Activated CD4-positive, alpha-beta T cell treated with anti-CD3 and anti-CD28 coated beads for 36 hours (primary cell): ENCODE measurements around the gene ALKAL2. TPM values are rescaled to one million over a fixed set of nuclear protein-coding genes. Genes with fewer than 3 reads are reported as not detected.

Experiments
- ATAC-seq: fragments of 200-7000 bp; cut with Tn5 transposase; one replicate; pipeline ENCODE4 v1.10.0; 2021; ENCODE audit warnings: mild to moderate bottlenecking, moderate library complexity
- CTCF ChIA-PET: fragments of 350-600 bp; sonication (Branson Sonifier 250); formaldehyde crosslinking; loops from one replicate; lab custom pipeline; 2021; ENCODE audit warnings: antibody characterized with exemption; lab: Charles Lee
- POLR2A ChIA-PET: fragments of 350-600 bp; sonication (Branson Sonifier 250); formaldehyde crosslinking; loops from one replicate; lab custom pipeline; 2021; ENCODE audit warnings: antibody characterized with exemption, inconsistent platforms; lab: Charles Lee
- DNase-seq: peaks from one replicate; pipeline ENCODE4 v3.0.0-alpha.2; 2020
- H3K27ac Mint-ChIP-seq: one replicate; pipeline ENCODE4 v1.8.0; 2021; ENCODE audit warnings: mixed read lengths
- H3K27me3 Mint-ChIP-seq: one replicate; pipeline ENCODE4 v1.8.0; 2021; ENCODE audit warnings: mixed read lengths
- H3K36me3 Mint-ChIP-seq: one replicate; pipeline ENCODE4 v1.8.0; 2021; ENCODE audit warnings: low read depth, mixed read lengths
- H3K4me1 Mint-ChIP-seq: one replicate; pipeline ENCODE4 v1.8.0; 2021; ENCODE audit warnings: mixed read lengths
- H3K4me3 Mint-ChIP-seq: one replicate; pipeline ENCODE4 v1.8.0; 2021; ENCODE audit warnings: mild to moderate bottlenecking, moderate library complexity, mixed read lengths
- H3K9me3 Mint-ChIP-seq: one replicate; pipeline ENCODE4 v1.8.0; 2021; ENCODE audit warnings: low read depth, mixed read lengths
- intact Hi-C, 2 experiments: fragments of 100-400 bp; cut with DNase I in 1 of 2; cut with micrococcal nuclease in 1 of 2; formaldehyde crosslinking; loops; one replicate each; pipeline versions ENCODE4 v1.14.2 to v1.15.1; 2022 to 2024; cut with DNase I, micrococcal nuclease
- total RNA-seq, 2 experiments: library from RNA; stranded (reverse); gene quantifications; one replicate each; pipeline ENCODE4 v1.2.3, GENCODE V29; 2021

Gene ALKAL2
- total RNA-seq, 2 experiments from 2014 or later, result not detected

GRCh38 chr2:281381-281780 lies 6.5 kb downstream of the ALKAL2 start:
- ChIA-PET POLR2A (no interaction called here), CTCF (interaction anchor here (1.2 kb wide), 1 partner anchor 9 kb away, joined by 5 read pairs; no protein-coding TSS in a partner anchor)
- DNase-seq (no peak), ATAC-seq (no peak)
- intact Hi-C loops, result no loop called here
- Mint-ChIP-seq H3K9me3 (no peaks in the 10 kb centered on the region), H3K4me1 (no peaks in the 10 kb centered on the region), H3K27ac (no peak overlapping the region), H3K27me3 (peaks cover 11% of the 10 kb centered on the region), H3K4me3 (no peak overlapping the region), H3K36me3 (peaks cover 44% of the 10 kb centered on the region)

DNA sequence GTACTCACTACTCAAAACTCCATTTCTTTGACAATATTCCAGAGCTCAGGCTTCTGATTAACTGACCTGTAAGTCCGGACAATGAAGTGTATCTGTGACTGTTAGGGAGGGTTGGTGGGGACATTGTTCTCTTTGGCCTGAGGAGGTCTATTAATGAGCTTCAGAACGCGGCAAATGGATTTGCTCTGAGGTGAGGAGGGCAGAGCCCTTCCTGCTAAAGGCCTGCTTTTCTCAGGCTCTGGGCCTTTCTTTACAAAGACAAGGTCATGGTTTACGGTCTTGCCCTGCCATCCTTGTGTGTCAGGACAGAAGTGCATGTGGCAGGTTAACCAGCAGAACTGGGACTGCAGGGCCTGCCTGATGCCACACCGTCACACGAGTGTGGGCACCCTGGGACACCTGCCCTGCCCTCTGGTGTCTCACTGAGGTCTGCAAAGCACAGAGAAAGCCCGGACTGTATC lies 7.2 kb downstream of the ALKAL2 start:
- ChIA-PET CTCF (interaction anchor here (0.5 to 1.2 kb wide), 2 partner anchors 9 to 68 kb away, joined by 3 to 5 read pairs; no protein-coding TSS in a partner anchor), POLR2A (no interaction called here)
- H3K9me3 Mint-ChIP-seq, result no peaks in the 10 kb centered on the region
- H3K27me3 Mint-ChIP-seq, result peaks cover 4% of the 10 kb centered on the region
- no peak overlapping the region for H3K4me3 Mint-ChIP-seq
- intact Hi-C loops, result no loop called here
- H3K36me3 Mint-ChIP-seq, result peaks cover 49% of the 10 kb centered on the region
- no peaks in the 10 kb centered on the region for H3K4me1 Mint-ChIP-seq
- DNase-seq, result no peak
- H3K27ac Mint-ChIP-seq, result no peak overlapping the region
- no peak for ATAC-seq

- POLR2A ChIA-PET, result no interaction called here
These were observed 7.8 kb downstream of the ALKAL2 start for GRCh38 chr2:279956-280649.

GRCh38 chr2:279366-279765 lies 8.5 kb downstream of the ALKAL2 start:
- no peak overlapping the region for H3K4me3 Mint-ChIP-seq
- H3K27ac Mint-ChIP-seq, result no peak overlapping the region
- H3K27me3 Mint-ChIP-seq, result no peaks in the 10 kb centered on the region
- no peaks in the 10 kb centered on the region for H3K9me3 Mint-ChIP-seq
- ChIA-PET POLR2A (no interaction called here), CTCF (no interaction called here)
- intact Hi-C loops, result no loop called here
- DNase-seq, result no peak
- no peak for ATAC-seq
- no peaks in the 10 kb centered on the region for H3K4me1 Mint-ChIP-seq
- H3K36me3 Mint-ChIP-seq, result peaks cover 56% of the 10 kb centered on the region

More at GRCh38 chr2:279956-280649, 7.8 kb downstream of the ALKAL2 start:
- DNase-seq (no peak), ATAC-seq (no peak)
- peaks cover 53% of the 10 kb centered on the region for H3K36me3 Mint-ChIP-seq
- no peaks in the 10 kb centered on the region for H3K27me3 Mint-ChIP-seq
- H3K27ac Mint-ChIP-seq, result no peak overlapping the region
- no peaks in the 10 kb centered on the region for H3K9me3 Mint-ChIP-seq
- no peak overlapping the region for H3K4me3 Mint-ChIP-seq
- H3K4me1 Mint-ChIP-seq, result no peaks in the 10 kb centered on the region
- CTCF ChIA-PET, result interaction anchor here (1.2 kb wide), 1 partner anchor 10 kb away, joined by 5 read pairs; no protein-coding TSS in a partner anchor
- intact Hi-C loops, result no loop called here

- no peaks in the 10 kb centered on the region for H3K4me1 Mint-ChIP-seq
- ATAC-seq (no peak), DNase-seq (no peak)
- H3K27ac Mint-ChIP-seq, result no peak overlapping the region
- H3K4me3 Mint-ChIP-seq, result no peak overlapping the region
- H3K27me3 Mint-ChIP-seq, result no peaks in the 10 kb centered on the region
- POLR2A ChIA-PET, result no interaction called here
- intact Hi-C loops, result no loop called here
- H3K9me3 Mint-ChIP-seq, result no peaks in the 10 kb centered on the region
- CTCF ChIA-PET, result no interaction called here
- H3K36me3 Mint-ChIP-seq, result peaks cover 58% of the 10 kb centered on the region
These were observed 9.0 kb downstream of the ALKAL2 start for GRCh38 chr2:278927-279320.

GRCh38 chr2:278312-278926 lies 9.5 kb downstream of the ALKAL2 start:
- Mint-ChIP-seq H3K27ac (no peak overlapping the region), H3K9me3 (no peaks in the 10 kb centered on the region), H3K4me3 (no peak overlapping the region), H3K4me1 (no peaks in the 10 kb centered on the region), H3K27me3 (no peaks in the 10 kb centered on the region), H3K36me3 (peaks cover 59% of the 10 kb centered on the region)
- ATAC-seq, result no peak
- ChIA-PET POLR2A (no interaction called here), CTCF (no interaction called here)
- no peak for DNase-seq
- intact Hi-C loops, result no loop called here

DNA sequence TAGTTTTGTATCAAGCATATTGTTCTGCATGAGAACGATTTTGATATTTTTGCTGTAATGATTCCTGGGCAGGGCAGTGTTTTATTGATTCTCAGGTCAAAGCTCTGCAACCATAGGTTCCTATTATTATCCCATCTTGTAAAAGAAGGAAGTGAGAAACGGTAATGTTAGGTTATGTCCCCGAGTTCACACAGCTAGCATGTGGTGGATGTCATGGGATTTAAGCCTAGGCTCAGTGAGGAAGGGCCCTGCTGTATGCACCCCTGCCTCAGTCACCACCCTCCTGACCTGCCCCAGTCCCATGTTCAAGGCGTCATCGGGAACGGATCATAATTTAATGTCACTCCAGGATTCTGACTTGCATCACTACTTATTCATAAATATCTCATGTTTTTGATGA lies 12.4 kb downstream of the ALKAL2 start:
- Mint-ChIP-seq H3K4me3 (no peak overlapping the region), H3K4me1 (peaks cover 13% of the 10 kb centered on the region), H3K36me3 (peaks cover 56% of the 10 kb centered on the region), H3K27me3 (no peaks in the 10 kb centered on the region), H3K9me3 (no peaks in the 10 kb centered on the region), H3K27ac (no peak overlapping the region)
- POLR2A ChIA-PET, result no interaction called here
- no peak for DNase-seq
- ATAC-seq, result no peak
- intact Hi-C loops, result no loop called here
- CTCF ChIA-PET, result interaction anchor here (1.5 to 2.0 kb wide), 2 partner anchors 11 to 15 kb away, joined by 3 to 6 read pairs; no protein-coding TSS in a partner anchor

DNA sequence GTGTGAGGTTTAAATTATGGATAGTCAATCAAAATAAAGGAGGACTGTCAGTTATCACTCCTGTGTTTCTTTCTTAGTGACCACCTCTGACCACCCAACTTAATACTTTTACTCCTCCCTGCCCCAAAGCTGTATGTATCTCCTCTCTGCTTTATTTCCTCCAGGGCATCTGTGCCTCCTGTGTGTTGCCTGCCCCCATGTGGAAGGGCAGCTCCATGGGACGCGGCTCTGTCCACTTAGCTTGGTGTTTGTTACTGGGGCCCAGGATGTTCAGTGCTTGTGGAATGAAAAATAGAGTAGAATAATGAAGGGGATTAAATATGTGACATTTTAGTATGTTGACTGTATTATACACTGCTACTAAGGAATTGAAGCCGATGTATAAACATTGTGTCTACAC lies 13.4 kb downstream of the ALKAL2 start:
- H3K36me3 Mint-ChIP-seq, result peaks cover 52% of the 10 kb centered on the region
- ATAC-seq (no peak), DNase-seq (no peak)
- no peak overlapping the region for H3K27ac Mint-ChIP-seq
- H3K4me1 Mint-ChIP-seq, result peaks cover 22% of the 10 kb centered on the region
- H3K9me3 Mint-ChIP-seq, result no peaks in the 10 kb centered on the region
- ChIA-PET CTCF (interaction anchor here (0.5 to 2.0 kb wide), 3 partner anchors 16 to 175 kb away, joined by 3 to 6 read pairs (median 6); no protein-coding TSS in a partner anchor), POLR2A (no interaction called here)
- H3K4me3 Mint-ChIP-seq, result no peak overlapping the region
- intact Hi-C loops, result no loop called here
- H3K27me3 Mint-ChIP-seq, result no peaks in the 10 kb centered on the region

DNA sequence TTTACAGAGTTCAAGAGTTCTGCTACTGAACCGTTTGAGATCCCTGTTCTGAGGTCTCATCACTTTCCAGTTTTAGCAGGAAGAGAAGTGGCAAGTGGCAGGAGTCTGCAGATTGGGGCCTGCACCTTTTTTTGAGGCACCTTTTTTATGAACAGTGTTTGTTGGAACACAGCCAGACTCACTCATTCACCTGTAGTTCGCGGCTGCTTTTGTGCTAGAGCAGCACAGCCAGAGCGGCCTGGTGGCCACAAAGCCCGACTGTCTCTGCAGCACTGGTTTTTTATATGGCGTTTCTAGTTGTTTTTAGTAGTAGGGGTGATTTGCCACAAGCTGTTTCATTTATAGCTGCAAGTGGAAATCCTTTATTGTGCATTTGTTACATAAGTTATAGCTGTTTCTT lies 14.6 kb downstream of the ALKAL2 start:
- intact Hi-C loops, result no loop called here
- no peak for ATAC-seq
- Mint-ChIP-seq H3K27me3 (no peaks in the 10 kb centered on the region), H3K36me3 (peaks cover 47% of the 10 kb centered on the region), H3K27ac (no peak overlapping the region), H3K4me3 (no peak overlapping the region), H3K9me3 (no peaks in the 10 kb centered on the region), H3K4me1 (peaks cover 31% of the 10 kb centered on the region)
- DNase-seq, result no peak
- ChIA-PET POLR2A (no interaction called here), CTCF (interaction anchor here (0.7 to 2.0 kb wide), 4 partner anchors 15 to 33 kb away, joined by 3 to 6 read pairs (median 5); no protein-coding TSS in a partner anchor)

- POLR2A ChIA-PET, result no interaction called here
These were observed 16.0 kb downstream of the ALKAL2 start for GRCh38 chr2:271917-272316.

DNA sequence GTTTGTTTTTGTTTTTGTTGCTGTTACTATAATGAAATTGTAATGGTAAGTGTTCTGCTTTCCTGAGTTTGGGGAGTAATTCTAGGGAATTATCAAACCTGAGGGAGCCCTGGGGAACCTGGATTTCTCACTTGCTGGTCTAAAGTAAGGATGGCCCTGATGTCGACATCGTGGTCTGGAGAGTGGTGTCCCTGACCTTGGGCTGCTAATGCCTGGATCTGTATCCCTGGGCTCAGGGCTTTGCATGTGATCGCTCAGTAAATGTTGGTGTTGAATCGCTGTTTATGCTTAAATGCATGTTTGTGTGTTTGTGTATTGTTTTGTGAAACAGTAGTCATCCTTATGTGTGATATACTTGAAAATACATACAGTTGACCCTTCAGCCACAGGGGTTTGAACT lies 17.0 kb downstream of the ALKAL2 start:
- DNase-seq (no peak), ATAC-seq (no peak)
- H3K27me3 Mint-ChIP-seq, result no peaks in the 10 kb centered on the region
- ChIA-PET CTCF (interaction anchor here (0.9 kb wide), 1 partner anchor 11 kb away, joined by 3 read pairs; no protein-coding TSS in a partner anchor), POLR2A (no interaction called here)
- peaks cover 33% of the 10 kb centered on the region for H3K36me3 Mint-ChIP-seq
- H3K9me3 Mint-ChIP-seq, result no peaks in the 10 kb centered on the region
- H3K4me3 Mint-ChIP-seq, result no peak overlapping the region
- peaks cover 53% of the 10 kb centered on the region for H3K4me1 Mint-ChIP-seq
- intact Hi-C loops, result no loop called here
- no peak overlapping the region for H3K27ac Mint-ChIP-seq

More at GRCh38 chr2:271917-272316, 16.0 kb downstream of the ALKAL2 start:
- intact Hi-C loops, result no loop called here
- H3K4me3 Mint-ChIP-seq, result no peak overlapping the region
- no peak overlapping the region for H3K27ac Mint-ChIP-seq
- H3K4me1 Mint-ChIP-seq, result peaks cover 44% of the 10 kb centered on the region
- no peak for DNase-seq
- CTCF ChIA-PET, result interaction anchor here (0.8 to 1.2 kb wide), 2 partner anchors 13 to 14 kb away, joined by 3 to 4 read pairs; no protein-coding TSS in a partner anchor
- ATAC-seq, result no peak
- peaks cover 40% of the 10 kb centered on the region for H3K36me3 Mint-ChIP-seq
- no peaks in the 10 kb centered on the region for H3K27me3 Mint-ChIP-seq
- H3K9me3 Mint-ChIP-seq, result no peaks in the 10 kb centered on the region
